DOHH2 (cell line): ENCODE data around the gene TMEM38A.

Experiments used
- H3F3A ChIP-seq: fragments of 200-600 bp; sonication (generic), shearing (Covaris generic); 2 replicates; pipeline ENCODE4 v1.6.0; 2016; ENCODE audit warnings: antibody characterized with exemption, mild to moderate bottlenecking; ENCODE audit not compliant: control insufficient read depth, insufficient read depth
- H3K27ac ChIP-seq: fragments of 200-600 bp; sonication (generic); 2 replicates; pipeline ENCODE4 v1.5.1; 2014; ENCODE audit warnings: low read depth, mild to moderate bottlenecking, low read length, moderate library complexity
- H3K27me3 ChIP-seq: fragments of 200-600 bp; sonication (generic); 2 replicates; pipeline ENCODE4 v1.6.1; 2014; ENCODE audit warnings: mild to moderate bottlenecking, low read length, mixed read lengths; ENCODE audit not compliant: control insufficient read depth
- H3K36me3 ChIP-seq: fragments of 200-600 bp; sonication (generic); 2 replicates; pipeline ENCODE4 v1.6.1; 2014; ENCODE audit warnings: mild to moderate bottlenecking, low read length, moderate library complexity, mixed read lengths; ENCODE audit not compliant: control insufficient read depth
- H3K4me1 ChIP-seq: fragments of 200-600 bp; sonication (generic); 2 replicates; pipeline ENCODE4 v1.6.1; 2014; ENCODE audit warnings: mild to moderate bottlenecking, low read length, mixed read lengths; ENCODE audit not compliant: control insufficient read depth
- H3K4me2 ChIP-seq: fragments of 200-600 bp; sonication (generic); 2 replicates; pipeline ENCODE4 v1.6.0; 2014; ENCODE audit warnings: mild to moderate bottlenecking, low read length, moderate library complexity
- H3K4me3 ChIP-seq: fragments of 200-600 bp; sonication (generic); 2 replicates; pipeline ENCODE4 v1.5.1; 2014; ENCODE audit warnings: mild to moderate bottlenecking, low read length, mixed read lengths
- H3K79me2 ChIP-seq: fragments of 200-600 bp; sonication (generic); 2 replicates; pipeline ENCODE4 v1.6.1; 2014; ENCODE audit warnings: mild to moderate bottlenecking, low read length, mixed read lengths; ENCODE audit not compliant: control insufficient read depth
- H3K9me2 ChIP-seq: fragments of 200-600 bp; sonication (generic); replicated peaks from 2 replicates; pipeline ENCODE4 v1.6.1; 2014; ENCODE audit warnings: mild to moderate bottlenecking, low read length, mixed read lengths; ENCODE audit not compliant: control insufficient read depth
- H3K9me3 ChIP-seq: fragments of 200-600 bp; sonication (generic); 2 replicates; pipeline ENCODE4 v1.6.1; 2014; ENCODE audit warnings: antibody characterized with exemption, low read length, mixed read lengths; ENCODE audit not compliant: control insufficient read depth, insufficient read depth
- H4K20me1 ChIP-seq: fragments of 200-600 bp; sonication (generic); 2 replicates; pipeline ENCODE4 v1.6.0; 2014; ENCODE audit warnings: low read depth, mild to moderate bottlenecking, antibody characterized with exemption, low read length, moderate library complexity; ENCODE audit not compliant: control insufficient read depth, insufficient read depth
- CTCF ChIP-seq: fragments of 200-600 bp; sonication (generic); IDR thresholded peaks from one replicate; pipeline ENCODE4 v1.5.1; 2014; ENCODE audit warnings: antibody characterized with exemption, mild to moderate bottlenecking, low read depth, low read length; ENCODE audit not compliant: poor library complexity, severe bottlenecking
- EZH2phosphoT487 ChIP-seq: fragments of 200-600 bp; sonication (generic); IDR thresholded peaks from 2 replicates; pipeline ENCODE4 v1.6.1; 2017; ENCODE audit warnings: borderline replicate concordance, mild to moderate bottlenecking, antibody characterized with exemption, low read length, moderate library complexity, mixed read lengths

Gene TMEM38A

GRCh38 chr19:16627193-16627927, 33.6 kb upstream of the TMEM38A start:
- Histone ChIP-seq H3K9me3 (no peaks in the 10 kb centered on the region), H3K4me2 (peak overlapping the region; percentile 89), H3K27ac (peak overlapping the region; percentile 39), H3K79me2 (peaks cover 56% of the 10 kb centered on the region), H3K4me3 (peak overlapping the region; percentile 83), H3K36me3 (peaks cover 64% of the 10 kb centered on the region), H3K27me3 (no peaks in the 10 kb centered on the region), H3F3A (peaks cover 22% of the 10 kb centered on the region), H3K4me1 (peaks cover 61% of the 10 kb centered on the region), H4K20me1 (peaks cover 37% of the 10 kb centered on the region), H3K9me2 (no peaks in the 10 kb centered on the region)
- TF ChIP-seq EZH2phosphoT487 (no peak), CTCF (no peak)

- no peaks in the 10 kb centered on the region for H3K27me3 ChIP-seq
- peaks cover 62% of the 10 kb centered on the region for H3K36me3 ChIP-seq
- peak overlapping the region; percentile 83 for H3K4me3 ChIP-seq
- peak overlapping the region; percentile 39 for H3K27ac ChIP-seq
- H3K79me2 ChIP-seq: peaks cover 55% of the 10 kb centered on the region
- H3K9me2 ChIP-seq: no peaks in the 10 kb centered on the region
- H3F3A ChIP-seq: peaks cover 22% of the 10 kb centered on the region
- peaks cover 32% of the 10 kb centered on the region for H4K20me1 ChIP-seq
- H3K9me3 ChIP-seq: no peaks in the 10 kb centered on the region
- H3K4me1 ChIP-seq: peaks cover 59% of the 10 kb centered on the region
- TF ChIP-seq EZH2phosphoT487: no peak
- no peak for TF ChIP-seq CTCF
- H3K4me2 ChIP-seq: peak overlapping the region; percentile 89
Observed at GRCh38 chr19:16627928-16628182, 33.1 kb upstream of the TMEM38A start.

GRCh38 chr19:16628183-16628983, 32.6 kb upstream of the TMEM38A start, which contains the start of gene MED26:
Gene MED26, minus strand, starts transcription at chr19:16628204. Its CDS starts 261 bp downstream, at chr19:16627943.
- peaks cover 50% of the 10 kb centered on the region for H3K79me2 ChIP-seq
- TF ChIP-seq CTCF (no peak), EZH2phosphoT487 (no peak)
- no peaks in the 10 kb centered on the region for H3K27me3 ChIP-seq
- peak within 1 kb of the TSS; percentile 91 for H3K4me3 ChIP-seq
- H3F3A ChIP-seq: peaks cover 22% of the 10 kb centered on the region
- H3K4me2 ChIP-seq: peak within 1 kb of the TSS; percentile 89
- H3K9me3 ChIP-seq: no peaks in the 10 kb centered on the region
- peaks cover 61% of the 10 kb centered on the region for H3K36me3 ChIP-seq
- no peaks in the 10 kb centered on the region for H3K9me2 ChIP-seq
- H3K4me1 ChIP-seq: peaks cover 54% of the 10 kb centered on the region
- H3K27ac ChIP-seq: peak within 1 kb of the TSS; percentile 93
- peaks cover 26% of the 10 kb centered on the region for H4K20me1 ChIP-seq
